ENCODE measurements around the gene MOB2. TPM values are rescaled to one million over a fixed set of nuclear protein-coding genes. Genes with fewer than 3 reads are reported as not detected.

The MOB2 gene
- total and polyA plus RNA-seq, 11 donors, result 27.4 to 61.1 (median 44.7) TPM

DNA sequence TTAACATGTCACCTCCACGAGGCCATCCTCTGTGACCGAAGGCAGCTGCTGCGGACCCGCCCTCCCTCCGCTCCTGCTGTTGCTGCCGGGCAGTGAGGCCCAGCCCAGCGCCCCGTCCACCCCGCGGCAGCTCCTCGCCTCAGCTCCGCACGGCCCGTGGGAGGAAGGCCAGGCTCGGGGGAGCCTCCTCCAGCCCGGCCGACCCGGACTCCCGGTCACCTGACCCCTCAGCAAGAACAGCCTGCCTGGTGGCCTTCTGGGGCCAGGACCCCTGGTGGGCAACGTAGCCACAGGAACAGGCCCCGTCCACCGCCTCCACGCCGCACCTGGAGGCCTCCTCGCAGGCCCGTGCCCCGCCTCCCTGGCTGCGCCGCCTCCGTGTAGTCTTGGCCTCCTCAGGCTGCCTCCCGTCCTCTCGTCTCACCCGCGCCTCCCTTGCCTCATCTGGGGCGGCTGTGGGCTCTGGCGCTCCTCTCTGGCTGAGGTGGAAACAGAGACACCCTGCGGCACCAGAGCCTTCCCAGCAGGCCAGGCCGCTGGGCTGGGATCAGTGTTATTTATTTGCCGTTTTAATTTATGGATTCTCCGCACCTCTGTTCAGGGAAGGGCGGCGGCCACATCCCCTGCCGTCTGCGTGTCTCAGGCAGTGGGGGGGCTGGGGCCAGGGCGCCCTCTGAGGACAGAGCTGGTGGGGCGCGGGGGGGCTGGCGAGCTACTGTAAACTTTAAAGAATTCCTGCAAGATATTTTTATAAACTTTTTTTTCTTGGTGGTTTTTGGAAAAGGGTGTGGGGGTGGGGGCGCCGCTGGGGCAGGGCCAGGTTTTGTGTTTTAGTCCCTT, 25.4 kb downstream of the MOB2 start:
- H3K4me3 ChIP-seq, result no peak overlapping the region
- WGBS, 4 donors, result 71 to 80% (median 77%) methylated on average over 49 to 50 of the region's 50 CpGs
- H3K36me3 ChIP-seq, result peaks cover 0 to 11% (median 0%) of the 10 kb centered on the region in 9 donors
- H3K4me1 ChIP-seq, result peaks cover 0 to 16% (median 3%) of the 10 kb centered on the region in 12 donors
- H3K27me3 ChIP-seq, result no peaks in the 10 kb centered on the region
- TF ChIP-seq, protein P1, sequence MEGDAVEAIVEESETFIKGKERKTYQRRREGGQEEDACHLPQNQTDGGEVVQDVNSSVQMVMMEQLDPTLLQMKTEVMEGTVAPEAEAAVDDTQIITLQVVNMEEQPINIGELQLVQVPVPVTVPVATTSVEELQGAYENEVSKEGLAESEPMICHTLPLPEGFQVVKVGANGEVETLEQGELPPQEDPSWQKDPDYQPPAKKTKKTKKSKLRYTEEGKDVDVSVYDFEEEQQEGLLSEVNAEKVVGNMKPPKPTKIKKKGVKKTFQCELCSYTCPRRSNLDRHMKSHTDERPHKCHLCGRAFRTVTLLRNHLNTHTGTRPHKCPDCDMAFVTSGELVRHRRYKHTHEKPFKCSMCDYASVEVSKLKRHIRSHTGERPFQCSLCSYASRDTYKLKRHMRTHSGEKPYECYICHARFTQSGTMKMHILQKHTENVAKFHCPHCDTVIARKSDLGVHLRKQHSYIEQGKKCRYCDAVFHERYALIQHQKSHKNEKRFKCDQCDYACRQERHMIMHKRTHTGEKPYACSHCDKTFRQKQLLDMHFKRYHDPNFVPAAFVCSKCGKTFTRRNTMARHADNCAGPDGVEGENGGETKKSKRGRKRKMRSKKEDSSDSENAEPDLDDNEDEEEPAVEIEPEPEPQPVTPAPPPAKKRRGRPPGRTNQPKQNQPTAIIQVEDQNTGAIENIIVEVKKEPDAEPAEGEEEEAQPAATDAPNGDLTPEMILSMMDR (IDR thresholded peaks at IDR 0.05), result no peak
- no peak for TF ChIP-seq POLR2A (IDR thresholded peaks at IDR 0.05)
- DNase-seq (no peak), ATAC-seq (no peak)
- H3K9me3 ChIP-seq, result no peaks in the 10 kb centered on the region
- H3K27ac ChIP-seq, result peak overlapping the region in 4 of 12 donors; percentile 13 to 93 (median 38)
- intact Hi-C loops (cut with DNase I), result loop anchor here in 1 of 10 donors (5.0 kb wide), 1 partner anchor 41 kb away; no protein-coding TSS in a partner anchor

DNA sequence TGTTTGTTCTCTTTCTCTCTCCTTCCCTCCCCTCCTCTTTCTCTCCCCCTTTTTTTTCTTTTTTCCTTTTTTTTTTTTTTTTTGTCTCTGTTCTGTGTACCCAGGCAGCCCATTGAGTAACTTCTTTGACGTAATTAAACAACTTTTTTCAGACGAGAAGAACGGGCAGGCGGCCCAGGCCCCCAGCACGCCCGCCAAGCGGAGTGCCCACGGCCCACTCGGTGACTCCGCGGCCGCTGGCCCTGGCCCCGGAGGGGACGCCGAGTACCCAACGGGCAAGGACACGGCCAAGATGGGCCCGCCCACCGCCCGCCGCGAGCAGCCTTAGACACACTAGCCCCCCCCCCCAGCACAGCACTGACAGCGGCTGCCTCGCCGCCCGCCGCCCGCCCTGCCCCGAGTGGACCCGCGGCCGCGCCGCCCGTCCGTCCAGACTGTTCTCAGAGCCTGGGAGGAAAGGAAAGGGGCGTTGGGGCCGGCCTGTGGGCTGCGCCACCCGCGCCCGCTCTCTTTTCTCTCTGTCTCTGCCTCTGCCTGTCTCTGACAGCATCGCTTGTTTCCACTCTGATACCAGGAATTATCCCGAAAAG, 26.1 kb downstream of the MOB2 start:
- TF ChIP-seq POLR2A (IDR thresholded peaks at IDR 0.05), result no peak
- TF ChIP-seq, protein P1 (IDR thresholded peaks at IDR 0.05), result no peak
- ATAC-seq, result peak in 1 of 4 donors; percentile 9
- intact Hi-C loops (cut with DNase I), result loop anchor here in 1 of 10 donors (5.0 kb wide), 1 partner anchor 42 kb away; no protein-coding TSS in a partner anchor
- Histone ChIP-seq H3K4me1 (peaks cover 0 to 16% (median 3%) of the 10 kb centered on the region in 12 donors), H3K36me3 (peaks cover 0 to 11% (median 0%) of the 10 kb centered on the region in 9 donors), H3K27me3 (no peaks in the 10 kb centered on the region), H3K27ac (peak overlapping the region in 4 of 12 donors; percentile 13 to 93 (median 38)), H3K9me3 (no peaks in the 10 kb centered on the region), H3K4me3 (peak overlapping the region in 1 of 12 donors; percentile 16)
- DNase-seq, result peak in 1 of 5 donors; percentile 57
- WGBS, 4 donors, result 80 to 89% (median 82%) methylated on average over 39 to 44 of the region's 44 CpGs

DNA sequence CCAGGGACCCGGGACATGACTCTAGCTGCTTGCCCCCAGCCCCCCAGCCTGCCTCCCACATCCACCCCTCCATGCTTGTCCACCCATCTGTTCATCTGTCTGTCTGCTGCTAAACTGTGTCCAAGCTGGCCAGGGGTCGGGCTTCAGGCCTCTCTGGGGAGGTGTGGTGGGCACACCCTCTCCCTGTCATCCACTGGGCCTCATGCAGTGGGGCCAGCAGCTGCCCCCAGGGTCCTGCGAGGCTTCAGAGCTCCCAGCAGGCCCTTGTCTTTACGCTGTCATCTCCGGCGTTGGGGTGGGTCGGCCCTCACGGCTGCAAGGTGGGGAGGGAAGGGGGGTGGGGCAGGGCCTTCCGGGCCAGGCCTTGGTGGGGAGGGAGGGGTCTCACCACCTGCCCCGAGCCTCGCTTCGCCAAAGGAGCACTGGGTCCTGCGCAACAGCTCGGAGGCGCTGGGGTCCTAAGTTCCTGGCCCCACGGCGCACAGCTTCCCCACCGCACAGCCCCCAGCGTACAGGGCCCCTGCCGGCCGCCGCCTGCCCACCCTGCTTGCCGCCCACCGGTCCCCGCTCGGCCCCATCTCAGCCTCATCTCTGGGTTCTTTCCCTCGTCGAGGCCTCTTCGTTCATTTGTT, 26.7 kb downstream of the MOB2 start:
- intact Hi-C loops (cut with DNase I), result loop anchor here in 5 of 10 donors (5.0 to 10.0 kb wide), 5 partner anchors 42 to 255 kb away; partner anchors contain the start of gene DUSP8 (in 2 of the 5)
- Histone ChIP-seq H3K27ac (peak overlapping the region in 3 of 12 donors; percentile 26 to 93 (median 50)), H3K9me3 (no peaks in the 10 kb centered on the region), H3K4me3 (peak overlapping the region in 1 of 12 donors; percentile 16), H3K36me3 (peaks cover 0 to 7% (median 0%) of the 10 kb centered on the region in 9 donors), H3K27me3 (no peaks in the 10 kb centered on the region), H3K4me1 (peaks cover 0 to 16% (median 3%) of the 10 kb centered on the region in 12 donors)
- DNase-seq (no peak), ATAC-seq (no peak)
- no peak for TF ChIP-seq POLR2A (IDR thresholded peaks at IDR 0.05)
- 69 to 78% (median 72%) methylated on average over 26 to 29 of the region's 29 CpGs for WGBS, 4 donors

DNA sequence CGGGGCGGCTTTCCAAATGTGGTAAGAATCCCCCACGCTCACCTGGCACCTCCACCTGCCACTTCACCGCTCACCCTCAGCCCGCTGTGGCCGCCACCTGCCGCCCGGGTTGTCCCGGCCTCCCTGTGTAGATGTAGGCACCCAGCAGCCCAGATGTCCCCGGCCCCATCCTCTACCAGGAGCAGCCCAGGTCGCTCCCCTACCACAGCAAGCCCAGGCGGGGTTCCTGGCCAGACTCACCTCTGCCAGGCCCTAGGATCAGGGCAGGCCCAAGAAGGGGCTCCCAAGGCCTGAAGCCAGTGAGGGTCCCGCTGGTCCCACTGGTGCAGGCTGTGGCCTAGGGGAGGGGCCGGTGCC, 27.4 kb downstream of the MOB2 start:
- ATAC-seq, result no peak
- intact Hi-C loops (cut with DNase I), result loop anchor here in 5 of 10 donors (5.0 to 10.0 kb wide), 4 partner anchors 56 to 254 kb away; partner anchors contain the start of gene DUSP8 (in 2 of the 5)
- no peaks in the 10 kb centered on the region for H3K27me3 ChIP-seq
- 73 to 84% (median 81%) methylated on average over 9 to 14 of the region's 14 CpGs for WGBS, 4 donors
- H3K4me3 ChIP-seq, result peak overlapping the region in 1 of 12 donors; percentile 14
- H3K27ac ChIP-seq, result peak overlapping the region in 3 of 12 donors; percentile 5 to 93 (median 50)
- no peaks in the 10 kb centered on the region for H3K9me3 ChIP-seq
- TF ChIP-seq, protein P1 (IDR thresholded peaks at IDR 0.05), result no peak
- TF ChIP-seq POLR2A (IDR thresholded peaks at IDR 0.05), result no peak
- no peak for DNase-seq
- H3K4me1 ChIP-seq, result peaks cover 0 to 16% (median 3%) of the 10 kb centered on the region in 12 donors
- peaks cover 0 to under 1% (median 0%) of the 10 kb centered on the region in 9 donors for H3K36me3 ChIP-seq
